SK-N-SH treated with all-trans-retinoic acid at 6 μM for 48 hours (cell line): ENCODE measurements around the gene FAM186B.

Experiments
- ATAC-seq: fragments of 200-7000 bp; cut with Tn5 transposase; 3 replicates; pipeline ENCODE4 v1.9.1; 2020; ENCODE audit warnings: mild to moderate bottlenecking, moderate library complexity
- ARNTL ChIP-seq: fragments of 450-650 bp; formaldehyde crosslinking; IDR thresholded peaks from 2 replicates; pipeline ENCODE4 v1.5.0; 2020; ENCODE audit warnings: low read depth, mild to moderate bottlenecking, moderate library complexity, borderline replicate concordance
- BACH2 ChIP-seq: fragments of 250-450 bp; sonication (Bioruptor Pico); IDR thresholded peaks from 2 replicates; pipeline ENCODE4 v1.9.0; 2021; ENCODE audit warnings: mild to moderate bottlenecking, borderline replicate concordance
- CSDC2 ChIP-seq: fragments of 250-450 bp; sonication (Bioruptor Pico); IDR thresholded peaks from 2 replicates; pipeline ENCODE4 v1.5.0; 2020; ENCODE audit warnings: mild to moderate bottlenecking, moderate library complexity
- ESRRG ChIP-seq: fragments of 250-450 bp; sonication (Bioruptor Pico); IDR thresholded peaks from 2 replicates; pipeline ENCODE4 v1.6.1; 2021; ENCODE audit warnings: mild to moderate bottlenecking
- GLIS3 ChIP-seq: fragments of 250-450 bp; sonication (Bioruptor Pico); IDR thresholded peaks from 2 replicates; pipeline ENCODE4 v1.5.0; 2020; ENCODE audit warnings: mild to moderate bottlenecking, moderate library complexity
- OSR1 ChIP-seq: fragments of 250-450 bp; sonication (Bioruptor Pico); IDR thresholded peaks from 2 replicates; pipeline ENCODE4 v1.8.0; 2022; ENCODE audit warnings: moderate library complexity, mild to moderate bottlenecking, inconsistent platforms
- PPARA ChIP-seq: fragments of 250-450 bp; sonication (Bioruptor Pico); IDR thresholded peaks from 2 replicates; pipeline ENCODE4 v1.5.0; 2020; ENCODE audit warnings: mild to moderate bottlenecking, borderline replicate concordance
- SNAI2 ChIP-seq: fragments of 250-450 bp; sonication (Bioruptor Pico); IDR thresholded peaks from 2 replicates; pipeline ENCODE4 v1.5.0; 2020; ENCODE audit warnings: mild to moderate bottlenecking, moderate library complexity
- TCF4 ChIP-seq: fragments of 250-450 bp; sonication (Bioruptor Pico); IDR thresholded peaks from 2 replicates; pipeline ENCODE4 v1.8.0; 2021; ENCODE audit warnings: mild to moderate bottlenecking, moderate library complexity, borderline replicate concordance
- ZC3H10 ChIP-seq: fragments of 250-450 bp; sonication (Bioruptor Pico); IDR thresholded peaks from 2 replicates; pipeline ENCODE4 v1.5.1; 2021; ENCODE audit warnings: mild to moderate bottlenecking, moderate library complexity
- ZFP3 ChIP-seq: fragments of 250-450 bp; sonication (Bioruptor Pico); IDR thresholded peaks from 2 replicates; pipeline ENCODE4 v1.5.0; 2020; ENCODE audit warnings: mild to moderate bottlenecking, moderate library complexity
- ZFP30 ChIP-seq: fragments of 450-650 bp; formaldehyde crosslinking; IDR thresholded peaks from 2 replicates; pipeline ENCODE4 v1.5.0; 2022; ENCODE audit warnings: mild to moderate bottlenecking, moderate library complexity
- ZNF565 ChIP-seq: fragments of 450-650 bp; formaldehyde crosslinking; conservative IDR thresholded peaks from 2 replicates; pipeline ENCODE4 v1.5.0; 2020; ENCODE audit warnings: low read depth, mild to moderate bottlenecking, moderate library complexity
- ZNF70 ChIP-seq: fragments of 450-650 bp; formaldehyde crosslinking; IDR thresholded peaks from 2 replicates; pipeline ENCODE4 v1.5.0; 2020; ENCODE audit warnings: mild to moderate bottlenecking, moderate library complexity
- ZNF8 ChIP-seq: fragments of 450-650 bp; formaldehyde crosslinking; IDR thresholded peaks from 2 replicates; pipeline ENCODE4 v1.5.0; 2020; ENCODE audit warnings: mild to moderate bottlenecking, moderate library complexity
- TF ChIP-seq, protein P1 (sequence below): fragments of 250-450 bp; sonication (Bioruptor Pico); IDR thresholded peaks from 2 replicates; pipeline ENCODE4 v1.5.0; 2020; ENCODE audit warnings: mild to moderate bottlenecking, moderate library complexity
- TF ChIP-seq, protein P2 (sequence below): fragments of 250-450 bp; sonication (Bioruptor Pico); IDR thresholded peaks from 2 replicates; pipeline ENCODE4 v1.5.1; 2020; ENCODE audit warnings: low read depth, mild to moderate bottlenecking, moderate library complexity
- TF ChIP-seq, protein P3 (sequence below): fragments of 250-450 bp; sonication (Bioruptor Pico); IDR thresholded peaks from 2 replicates; pipeline ENCODE4 v1.8.0; 2021; ENCODE audit warnings: low read depth, mild to moderate bottlenecking, moderate library complexity, borderline replicate concordance
- TF ChIP-seq, protein P4 (sequence below): fragments of 250-450 bp; sonication (Bioruptor Pico); IDR thresholded peaks from 2 replicates; pipeline ENCODE4 v1.5.1; 2021; ENCODE audit warnings: mild to moderate bottlenecking, moderate library complexity
- TF ChIP-seq, protein P5 (sequence below): fragments of 250-450 bp; sonication (Bioruptor Pico); IDR thresholded peaks from 2 replicates; pipeline ENCODE4 v1.8.0; 2020; ENCODE audit warnings: mild to moderate bottlenecking, moderate library complexity, borderline replicate concordance

FAM186B gene

DNA sequence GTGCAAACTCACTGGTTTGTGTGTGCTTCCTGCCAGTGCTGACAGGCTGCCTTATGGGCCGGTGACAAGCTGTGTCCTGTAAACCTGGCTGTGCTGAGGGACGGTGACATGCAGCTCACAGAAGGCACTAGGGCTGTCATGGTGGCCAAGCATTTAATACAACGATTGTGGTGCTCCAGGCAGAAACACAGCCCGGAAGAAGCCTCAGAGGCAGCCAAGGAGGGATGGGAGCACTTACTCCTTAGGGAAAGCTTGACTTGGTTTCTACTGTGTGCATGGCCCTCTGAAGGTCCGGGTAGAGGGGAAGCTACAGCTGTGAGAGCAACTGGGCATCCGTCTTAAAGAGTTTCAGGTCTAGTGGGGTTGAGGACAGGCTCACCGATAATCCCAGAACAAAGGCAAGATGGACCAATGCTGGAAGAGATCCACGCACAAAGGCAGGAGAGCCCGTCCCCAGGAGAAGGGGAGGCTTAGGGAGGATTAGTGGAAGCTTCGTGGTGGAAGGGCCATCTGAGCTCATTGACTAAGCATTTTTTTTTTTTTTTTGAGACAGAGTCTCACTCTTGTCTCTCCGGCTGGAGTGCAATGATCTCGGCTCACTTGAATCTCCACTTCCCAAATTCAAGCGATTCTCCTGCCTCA is 26.8 kb downstream of the FAM186B start (continued):
- TF ChIP-seq SNAI2 (no peak), GLIS3 (no peak)

DNA sequence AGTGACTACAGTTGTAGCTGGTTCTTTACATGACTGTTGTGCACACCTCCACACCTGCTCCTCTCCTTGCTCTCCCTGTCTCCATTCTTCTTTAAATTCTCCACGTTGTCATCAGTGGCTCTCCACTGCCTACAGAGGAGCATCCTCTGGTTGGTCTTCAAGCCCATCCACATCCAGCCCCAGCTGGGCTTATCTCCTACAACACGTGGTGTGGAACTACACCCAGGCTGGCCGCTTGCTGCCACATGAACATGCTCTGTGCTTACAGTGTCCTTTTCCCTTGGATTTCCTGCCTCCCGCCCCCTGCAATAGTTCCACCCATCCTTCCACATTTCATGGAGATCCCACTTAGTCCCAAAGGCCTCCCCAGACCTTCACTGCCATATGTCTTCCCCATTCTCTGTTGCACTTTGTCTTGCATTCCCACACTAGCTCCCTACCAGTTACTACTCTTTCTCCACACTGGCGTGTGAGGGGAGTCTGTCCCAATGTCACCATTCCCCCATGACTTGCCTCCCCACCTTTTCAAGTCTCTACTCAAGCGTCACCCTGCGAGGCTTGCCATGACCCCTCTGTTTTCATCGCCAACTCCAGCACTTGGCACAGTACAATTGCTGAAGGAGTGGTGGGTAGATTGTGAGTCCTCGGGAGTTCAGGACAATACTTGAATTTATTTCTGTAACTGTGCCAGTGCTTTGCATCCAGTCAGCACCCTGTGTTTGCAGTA is 27.7 kb downstream of the FAM186B start:
- TF ChIP-seq ZFP3 (no peak), ZNF565 (no peak), ZNF8 (CRISPR knock-in tag) (no peak)
- no peak for ATAC-seq

DNA sequence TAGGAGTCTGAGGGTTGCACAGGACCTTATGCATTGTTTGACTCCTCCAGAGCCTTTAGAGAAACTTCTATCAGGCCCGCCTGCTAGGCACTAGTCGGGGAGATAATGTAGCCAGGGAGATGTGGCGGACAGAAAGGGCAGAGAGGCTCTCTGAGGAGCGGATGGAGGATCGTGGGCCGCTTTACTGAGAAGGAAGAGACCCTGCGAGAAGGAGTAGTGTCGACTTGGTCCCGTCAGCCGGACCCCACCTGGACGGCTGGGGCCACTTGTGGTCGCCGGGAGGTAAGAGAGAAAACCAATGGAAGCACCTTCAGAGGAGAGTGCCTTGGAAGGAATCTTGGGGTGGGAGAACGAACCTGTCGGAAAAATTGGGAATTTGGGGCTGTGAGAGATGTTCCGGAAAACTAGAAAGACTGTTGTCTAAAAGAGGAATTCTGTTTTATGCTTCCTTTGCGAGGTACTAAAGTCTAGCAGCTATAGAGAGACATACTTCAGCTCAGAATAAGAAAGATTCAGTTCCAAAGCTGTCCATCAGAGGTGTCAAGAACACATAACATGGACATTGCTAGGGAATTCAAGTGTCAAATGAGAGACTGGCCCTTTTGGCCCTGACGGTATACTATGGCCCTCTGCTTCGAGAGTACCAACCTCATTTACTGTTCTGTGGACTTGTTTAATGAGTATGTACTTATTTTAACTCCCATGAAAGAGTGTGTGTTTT is 36.8 kb downstream of the FAM186B start:
- TF ChIP-seq, protein P1, sequence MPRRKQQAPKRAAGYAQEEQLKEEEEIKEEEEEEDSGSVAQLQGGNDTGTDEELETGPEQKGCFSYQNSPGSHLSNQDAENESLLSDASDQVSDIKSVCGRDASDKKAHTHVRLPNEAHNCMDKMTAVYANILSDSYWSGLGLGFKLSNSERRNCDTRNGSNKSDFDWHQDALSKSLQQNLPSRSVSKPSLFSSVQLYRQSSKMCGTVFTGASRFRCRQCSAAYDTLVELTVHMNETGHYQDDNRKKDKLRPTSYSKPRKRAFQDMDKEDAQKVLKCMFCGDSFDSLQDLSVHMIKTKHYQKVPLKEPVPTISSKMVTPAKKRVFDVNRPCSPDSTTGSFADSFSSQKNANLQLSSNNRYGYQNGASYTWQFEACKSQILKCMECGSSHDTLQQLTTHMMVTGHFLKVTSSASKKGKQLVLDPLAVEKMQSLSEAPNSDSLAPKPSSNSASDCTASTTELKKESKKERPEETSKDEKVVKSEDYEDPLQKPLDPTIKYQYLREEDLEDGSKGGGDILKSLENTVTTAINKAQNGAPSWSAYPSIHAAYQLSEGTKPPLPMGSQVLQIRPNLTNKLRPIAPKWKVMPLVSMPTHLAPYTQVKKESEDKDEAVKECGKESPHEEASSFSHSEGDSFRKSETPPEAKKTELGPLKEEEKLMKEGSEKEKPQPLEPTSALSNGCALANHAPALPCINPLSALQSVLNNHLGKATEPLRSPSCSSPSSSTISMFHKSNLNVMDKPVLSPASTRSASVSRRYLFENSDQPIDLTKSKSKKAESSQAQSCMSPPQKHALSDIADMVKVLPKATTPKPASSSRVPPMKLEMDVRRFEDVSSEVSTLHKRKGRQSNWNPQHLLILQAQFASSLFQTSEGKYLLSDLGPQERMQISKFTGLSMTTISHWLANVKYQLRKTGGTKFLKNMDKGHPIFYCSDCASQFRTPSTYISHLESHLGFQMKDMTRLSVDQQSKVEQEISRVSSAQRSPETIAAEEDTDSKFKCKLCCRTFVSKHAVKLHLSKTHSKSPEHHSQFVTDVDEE (CRISPR knock-in tag) = no peak
- TF ChIP-seq, protein P2, sequence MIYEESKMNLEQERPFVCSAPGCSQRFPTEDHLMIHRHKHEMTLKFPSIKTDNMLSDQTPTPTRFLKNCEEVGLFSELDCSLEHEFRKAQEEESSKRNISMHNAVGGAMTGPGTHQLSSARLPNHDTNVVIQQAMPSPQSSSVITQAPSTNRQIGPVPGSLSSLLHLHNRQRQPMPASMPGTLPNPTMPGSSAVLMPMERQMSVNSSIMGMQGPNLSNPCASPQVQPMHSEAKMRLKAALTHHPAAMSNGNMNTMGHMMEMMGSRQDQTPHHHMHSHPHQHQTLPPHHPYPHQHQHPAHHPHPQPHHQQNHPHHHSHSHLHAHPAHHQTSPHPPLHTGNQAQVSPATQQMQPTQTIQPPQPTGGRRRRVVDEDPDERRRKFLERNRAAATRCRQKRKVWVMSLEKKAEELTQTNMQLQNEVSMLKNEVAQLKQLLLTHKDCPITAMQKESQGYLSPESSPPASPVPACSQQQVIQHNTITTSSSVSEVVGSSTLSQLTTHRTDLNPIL (CRISPR knock-in tag) = no peak
- no peak for TF ChIP-seq GLIS3
- no peak for TF ChIP-seq ZC3H10
- TF ChIP-seq ESRRG = no peak
- TF ChIP-seq, protein P3, sequence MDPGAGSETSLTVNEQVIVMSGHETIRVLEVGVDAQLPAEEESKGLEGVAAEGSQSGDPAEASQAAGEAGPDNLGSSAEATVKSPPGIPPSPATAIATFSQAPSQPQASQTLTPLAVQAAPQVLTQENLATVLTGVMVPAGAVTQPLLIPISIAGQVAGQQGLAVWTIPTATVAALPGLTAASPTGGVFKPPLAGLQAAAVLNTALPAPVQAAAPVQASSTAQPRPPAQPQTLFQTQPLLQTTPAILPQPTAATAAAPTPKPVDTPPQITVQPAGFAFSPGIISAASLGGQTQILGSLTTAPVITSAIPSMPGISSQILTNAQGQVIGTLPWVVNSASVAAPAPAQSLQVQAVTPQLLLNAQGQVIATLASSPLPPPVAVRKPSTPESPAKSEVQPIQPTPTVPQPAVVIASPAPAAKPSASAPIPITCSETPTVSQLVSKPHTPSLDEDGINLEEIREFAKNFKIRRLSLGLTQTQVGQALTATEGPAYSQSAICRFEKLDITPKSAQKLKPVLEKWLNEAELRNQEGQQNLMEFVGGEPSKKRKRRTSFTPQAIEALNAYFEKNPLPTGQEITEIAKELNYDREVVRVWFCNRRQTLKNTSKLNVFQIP (CRISPR knock-in tag) = no peak
- TF ChIP-seq ZFP30 (CRISPR knock-in tag) = no peak
- TF ChIP-seq, protein P4, sequence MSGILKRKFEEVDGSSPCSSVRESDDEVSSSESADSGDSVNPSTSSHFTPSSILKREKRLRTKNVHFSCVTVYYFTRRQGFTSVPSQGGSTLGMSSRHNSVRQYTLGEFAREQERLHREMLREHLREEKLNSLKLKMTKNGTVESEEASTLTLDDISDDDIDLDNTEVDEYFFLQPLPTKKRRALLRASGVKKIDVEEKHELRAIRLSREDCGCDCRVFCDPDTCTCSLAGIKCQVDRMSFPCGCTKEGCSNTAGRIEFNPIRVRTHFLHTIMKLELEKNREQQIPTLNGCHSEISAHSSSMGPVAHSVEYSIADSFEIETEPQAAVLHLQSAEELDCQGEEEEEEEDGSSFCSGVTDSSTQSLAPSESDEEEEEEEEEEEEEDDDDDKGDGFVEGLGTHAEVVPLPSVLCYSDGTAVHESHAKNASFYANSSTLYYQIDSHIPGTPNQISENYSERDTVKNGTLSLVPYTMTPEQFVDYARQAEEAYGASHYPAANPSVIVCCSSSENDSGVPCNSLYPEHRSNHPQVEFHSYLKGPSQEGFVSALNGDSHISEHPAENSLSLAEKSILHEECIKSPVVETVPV = no peak
- TF ChIP-seq, protein P5, sequence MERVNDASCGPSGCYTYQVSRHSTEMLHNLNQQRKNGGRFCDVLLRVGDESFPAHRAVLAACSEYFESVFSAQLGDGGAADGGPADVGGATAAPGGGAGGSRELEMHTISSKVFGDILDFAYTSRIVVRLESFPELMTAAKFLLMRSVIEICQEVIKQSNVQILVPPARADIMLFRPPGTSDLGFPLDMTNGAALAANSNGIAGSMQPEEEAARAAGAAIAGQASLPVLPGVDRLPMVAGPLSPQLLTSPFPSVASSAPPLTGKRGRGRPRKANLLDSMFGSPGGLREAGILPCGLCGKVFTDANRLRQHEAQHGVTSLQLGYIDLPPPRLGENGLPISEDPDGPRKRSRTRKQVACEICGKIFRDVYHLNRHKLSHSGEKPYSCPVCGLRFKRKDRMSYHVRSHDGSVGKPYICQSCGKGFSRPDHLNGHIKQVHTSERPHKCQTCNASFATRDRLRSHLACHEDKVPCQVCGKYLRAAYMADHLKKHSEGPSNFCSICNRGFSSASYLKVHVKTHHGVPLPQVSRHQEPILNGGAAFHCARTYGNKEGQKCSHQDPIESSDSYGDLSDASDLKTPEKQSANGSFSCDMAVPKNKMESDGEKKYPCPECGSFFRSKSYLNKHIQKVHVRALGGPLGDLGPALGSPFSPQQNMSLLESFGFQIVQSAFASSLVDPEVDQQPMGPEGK (CRISPR knock-in tag) = no peak
- no peak for TF ChIP-seq TCF4 (CRISPR knock-in tag)
- no peak for TF ChIP-seq ZNF70 (CRISPR knock-in tag)
- TF ChIP-seq ZFP3 = no peak
- TF ChIP-seq OSR1 (CRISPR knock-in tag) = no peak
- no peak for TF ChIP-seq ZNF8 (CRISPR knock-in tag)
- TF ChIP-seq BACH2 (CRISPR knock-in tag) = no peak
- TF ChIP-seq SNAI2 = no peak
- TF ChIP-seq ARNTL = no peak
- TF ChIP-seq CSDC2 = no peak
- no peak for TF ChIP-seq PPARA (CRISPR knock-in tag)
- TF ChIP-seq ZNF565 = no peak
- ATAC-seq = peak; percentile 57
